WTC11 (cell line): ENCODE measurements around the gene RAPGEF3. TPM values are rescaled to one million over a fixed set of nuclear protein-coding genes. Genes with fewer than 3 reads are reported as not detected.

Source experiments
- ATAC-seq: fragments of 200-7000 bp; cut with Tn5 transposase; 2 replicates; pipeline ENCODE4 v1.10.0; 2021; ENCODE audit warnings: mild to moderate bottlenecking, moderate library complexity
- CTCF ChIA-PET: fragments of 300-600 bp; sonication (Branson Sonifier 250); formaldehyde crosslinking; loops from one replicate; lab custom pipeline; 2021; ENCODE audit warnings: antibody characterized with exemption; lab: Charles Lee
- POLR2A ChIA-PET: fragments of 350-600 bp; sonication (Branson Sonifier 250); formaldehyde crosslinking; loops from one replicate; lab custom pipeline; 2021; ENCODE audit warnings: antibody characterized with exemption; lab: Charles Lee
- DNase-seq: peaks from one replicate; pipeline ENCODE4 v3.0.0; 2021; ENCODE audit warnings: low spot score
- H3K27ac Mint-ChIP-seq: 2 replicates; pipeline ENCODE4 v1.8.0; 2021; ENCODE audit warnings: mixed read lengths
- H3K27me3 Mint-ChIP-seq: 2 replicates; pipeline ENCODE4 v1.8.0; 2021; ENCODE audit warnings: low read depth, mild to moderate bottlenecking, moderate library complexity, mixed read lengths
- H3K36me3 Mint-ChIP-seq: 2 replicates; pipeline ENCODE4 v1.8.0; 2021; ENCODE audit warnings: mixed read lengths
- H3K4me1 Mint-ChIP-seq: 2 replicates; pipeline ENCODE4 v1.8.0; 2022; ENCODE audit warnings: mixed read lengths
- H3K4me3 Mint-ChIP-seq: 2 replicates; pipeline ENCODE4 v1.8.0; 2021; ENCODE audit warnings: mild to moderate bottlenecking, moderate library complexity, mixed read lengths
- H3K9me3 Mint-ChIP-seq: 2 replicates; pipeline ENCODE4 v1.8.0; 2021; ENCODE audit warnings: mixed read lengths
- ATF1 ChIP-seq: sonication (generic); formaldehyde crosslinking; IDR thresholded peaks from 2 replicates; pipeline ENCODE4 v1.8.1; 2023; ENCODE audit warnings: mild to moderate bottlenecking, moderate library complexity, missing genetic modification reagents
- E2F1 ChIP-seq: sonication (generic); formaldehyde crosslinking; IDR thresholded peaks from 2 replicates; pipeline ENCODE4 v1.8.0; 2022; ENCODE audit warnings: mild to moderate bottlenecking, missing genetic modification reagents
- FOXJ3 ChIP-seq: sonication (generic); formaldehyde crosslinking; IDR thresholded peaks from 2 replicates; pipeline ENCODE4 v1.9.0; 2021; ENCODE audit warnings: missing genetic modification reagents, mild to moderate bottlenecking, borderline replicate concordance
- FOXP4 ChIP-seq: sonication (generic); formaldehyde crosslinking; IDR thresholded peaks from 2 replicates; pipeline ENCODE4 v1.8.0; 2022; ENCODE audit warnings: mild to moderate bottlenecking, missing genetic modification reagents
- HMGXB4 ChIP-seq: sonication (generic); formaldehyde crosslinking; IDR thresholded peaks from 2 replicates; pipeline ENCODE4 v1.8.1; 2023; ENCODE audit warnings: mild to moderate bottlenecking, moderate library complexity, missing genetic modification reagents
- MAX ChIP-seq: sonication (generic); formaldehyde crosslinking; IDR thresholded peaks from 2 replicates; pipeline ENCODE4 v1.8.0; 2022; ENCODE audit warnings: mild to moderate bottlenecking, missing genetic modification reagents
- MXD4 ChIP-seq: fragments of 250-450 bp; sonication (Bioruptor Pico); IDR thresholded peaks from 2 replicates; pipeline ENCODE4 v1.8.0; 2021; ENCODE audit warnings: mild to moderate bottlenecking, moderate library complexity, borderline replicate concordance
- OVOL2 ChIP-seq: fragments of 250-450 bp; sonication (Bioruptor Pico); IDR thresholded peaks from 2 replicates; pipeline ENCODE4 v1.9.0; 2021; ENCODE audit warnings: mild to moderate bottlenecking, borderline replicate concordance
- PRRX2 ChIP-seq: fragments of 250-450 bp; sonication (Bioruptor Pico); IDR thresholded peaks from 2 replicates; pipeline ENCODE4 v1.8.0; 2021; ENCODE audit warnings: mild to moderate bottlenecking
- RELA ChIP-seq: sonication (generic); formaldehyde crosslinking; IDR thresholded peaks from 2 replicates; pipeline ENCODE4 v1.8.1; 2022; ENCODE audit warnings: missing genetic modification reagents, mild to moderate bottlenecking, borderline replicate concordance
- SMAD3 ChIP-seq: sonication (generic); formaldehyde crosslinking; IDR thresholded peaks from 2 replicates; pipeline ENCODE4 v1.8.0; 2022; ENCODE audit warnings: missing genetic modification reagents, mild to moderate bottlenecking, borderline replicate concordance
- SMAD4 ChIP-seq: sonication (generic); formaldehyde crosslinking; IDR thresholded peaks from 2 replicates; pipeline ENCODE4 v1.8.0; 2022; ENCODE audit warnings: mild to moderate bottlenecking, missing genetic modification reagents
- TP53 ChIP-seq: sonication (generic); formaldehyde crosslinking; IDR thresholded peaks from 2 replicates; pipeline ENCODE4 v1.8.1; 2023; ENCODE audit warnings: mild to moderate bottlenecking, missing genetic modification reagents
- ZNF138 ChIP-seq: sonication (generic); formaldehyde crosslinking; conservative IDR thresholded peaks from 2 replicates; pipeline ENCODE4 v1.8.1; 2022; ENCODE audit warnings: mild to moderate bottlenecking, moderate library complexity, missing genetic modification reagents
- ZNF281 ChIP-seq: sonication (generic); formaldehyde crosslinking; IDR thresholded peaks from 2 replicates; pipeline ENCODE4 v1.8.0; 2023; ENCODE audit warnings: mild to moderate bottlenecking, missing genetic modification reagents
- ZNF425 ChIP-seq: fragments of 250-450 bp; sonication (Bioruptor Pico); conservative IDR thresholded peaks from 2 replicates; pipeline ENCODE4 v1.9.0; 2021; ENCODE audit warnings: mild to moderate bottlenecking
- ZSCAN18 ChIP-seq: fragments of 250-450 bp; sonication (Bioruptor Pico); IDR thresholded peaks from 2 replicates; pipeline ENCODE4 v2.1.2; 2022; ENCODE audit warnings: mild to moderate bottlenecking, moderate library complexity
- total RNA-seq: library from RNA; stranded (reverse); gene quantifications from 3 replicates; pipeline ENCODE4 v1.2.3, GENCODE V29; 2021

RAPGEF3 gene
- total RNA-seq, 1 experiment from 2014 or later, result 13.3 TPM

- no peak for TF ChIP-seq ZNF281
- no peak for TF ChIP-seq RELA (CRISPR knock-in tag)
- TF ChIP-seq ZNF138 (CRISPR knock-in tag), result no peak
- no peak for TF ChIP-seq MXD4 (CRISPR knock-in tag)
- no peak for TF ChIP-seq MAX
Measured at GRCh38 chr12:47794679-47795078, 36.0 kb upstream of the RAPGEF3 start (continued).

GRCh38 chr12:47793015-47793681 lies 34.5 kb upstream of the RAPGEF3 start:
- POLR2A ChIA-PET, result no interaction called here
- TF ChIP-seq FOXP4 (CRISPR knock-in tag) (no peak), PRRX2 (no peak), ZSCAN18 (CRISPR knock-in tag) (no peak), HMGXB4 (CRISPR knock-in tag) (no peak), E2F1 (CRISPR knock-in tag) (no peak), MXD4 (CRISPR knock-in tag) (no peak), FOXJ3 (no peak), OVOL2 (CRISPR knock-in tag) (no peak), ATF1 (CRISPR knock-in tag) (no peak), SMAD3 (no peak), SMAD4 (CRISPR knock-in tag) (no peak), ZNF425 (no peak), TP53 (CRISPR knock-in tag) (no peak)
- ATAC-seq (no peak), DNase-seq (no peak)
- Mint-ChIP-seq H3K9me3 (no peaks in the 10 kb centered on the region), H3K27ac (no peak overlapping the region), H3K27me3 (no peaks in the 10 kb centered on the region), H3K36me3 (peaks cover 35% of the 10 kb centered on the region), H3K4me3 (no peak overlapping the region), H3K4me1 (peaks cover 6% of the 10 kb centered on the region)
- CTCF ChIA-PET, result interaction anchor here (1.2 to 14.9 kb wide), 2 partner anchors 13 to 43 kb away, joined by 4 to 408 read pairs; no protein-coding TSS in a partner anchor
